Measurements from ENCODE around the gene LMTK2.

The LMTK2 gene

GRCh38 chr7:98224701-98225181 lies 118.1 kb downstream of the LMTK2 start:
- no peak overlapping the region for H3K4me3 Mint-ChIP-seq
- no peaks in the 10 kb centered on the region for H3K4me1 Mint-ChIP-seq (ENCODE audit: low read depth)
- no peaks in the 10 kb centered on the region for H3K9me3 Mint-ChIP-seq
- DNase-seq (ENCODE audit: low spot score): no peak
- H3K27ac Mint-ChIP-seq: no peak overlapping the region
- H3K27me3 Mint-ChIP-seq (ENCODE audit: low read depth): no peaks in the 10 kb centered on the region
- H3K36me3 Mint-ChIP-seq (ENCODE audit: low read depth): peaks cover 14% of the 10 kb centered on the region

DNA sequence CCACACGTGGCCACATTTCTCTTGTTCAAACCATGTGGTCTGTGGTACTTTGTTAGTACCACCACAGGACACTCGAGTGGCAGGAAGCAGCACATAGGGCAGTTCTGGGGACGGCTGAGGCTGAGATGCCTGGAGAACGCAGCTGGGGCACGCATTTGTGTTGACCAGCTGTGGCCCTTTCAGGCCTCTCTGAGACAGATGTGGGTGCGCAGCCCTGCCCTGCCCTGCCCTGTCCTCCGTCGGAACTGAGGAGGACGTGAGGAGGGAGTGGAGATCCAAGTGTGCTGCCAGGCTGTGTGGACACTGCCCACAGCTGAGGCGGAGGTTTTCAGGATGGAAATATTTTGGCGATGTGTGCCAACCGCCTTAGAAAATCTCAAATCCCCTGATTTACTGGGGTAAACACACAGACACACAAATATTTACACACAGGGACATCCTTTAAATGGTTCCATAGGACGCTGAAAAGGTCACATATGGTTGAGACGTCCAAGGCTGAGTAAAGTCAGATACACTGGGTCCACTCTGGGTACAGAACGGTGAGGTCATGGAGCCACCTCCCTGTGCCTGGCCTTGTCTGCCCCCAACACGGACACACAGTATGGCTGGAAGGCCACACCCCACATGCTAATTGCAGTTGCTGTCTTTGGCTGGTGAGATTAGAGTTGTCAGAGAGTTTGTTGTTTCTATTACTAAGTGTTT lies 119.4 kb downstream of the LMTK2 start:
- no peak for DNase-seq (ENCODE audit: low spot score)
- H3K36me3 Mint-ChIP-seq (ENCODE audit: low read depth): peaks cover 16% of the 10 kb centered on the region
- no peak overlapping the region for H3K4me3 Mint-ChIP-seq
- H3K9me3 Mint-ChIP-seq: no peaks in the 10 kb centered on the region
- no peaks in the 10 kb centered on the region for H3K4me1 Mint-ChIP-seq (ENCODE audit: low read depth)
- no peaks in the 10 kb centered on the region for H3K27me3 Mint-ChIP-seq (ENCODE audit: low read depth)
- H3K27ac Mint-ChIP-seq: no peak overlapping the region

DNA sequence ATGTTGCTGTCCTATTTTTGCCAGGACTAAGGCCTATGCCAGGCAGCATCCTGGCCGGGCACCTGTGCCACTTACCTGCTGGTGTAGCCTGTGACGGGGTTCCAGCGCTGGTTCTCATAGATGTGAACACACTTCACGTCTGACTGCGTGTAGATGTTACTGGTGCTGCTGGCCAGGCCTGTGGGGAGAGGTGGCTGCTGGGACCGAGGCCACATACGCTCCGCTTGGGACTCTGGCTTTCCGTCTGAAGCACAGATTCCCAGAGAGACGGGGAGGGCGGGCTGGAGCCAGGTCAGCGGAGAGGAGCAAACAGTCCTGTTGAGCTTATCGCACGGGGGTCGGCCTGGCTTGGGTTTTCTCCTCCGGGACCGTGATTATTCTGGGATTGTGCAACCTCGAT lies 121.3 kb downstream of the LMTK2 start:
- no peaks in the 10 kb centered on the region for H3K27me3 Mint-ChIP-seq (ENCODE audit: low read depth)
- H3K27ac Mint-ChIP-seq: no peak overlapping the region
- peaks cover 16% of the 10 kb centered on the region for H3K36me3 Mint-ChIP-seq (ENCODE audit: low read depth)
- no peak for DNase-seq (ENCODE audit: low spot score)
- no peaks in the 10 kb centered on the region for H3K4me1 Mint-ChIP-seq (ENCODE audit: low read depth)
- H3K9me3 Mint-ChIP-seq: no peaks in the 10 kb centered on the region
- H3K4me3 Mint-ChIP-seq: no peak overlapping the region

DNA sequence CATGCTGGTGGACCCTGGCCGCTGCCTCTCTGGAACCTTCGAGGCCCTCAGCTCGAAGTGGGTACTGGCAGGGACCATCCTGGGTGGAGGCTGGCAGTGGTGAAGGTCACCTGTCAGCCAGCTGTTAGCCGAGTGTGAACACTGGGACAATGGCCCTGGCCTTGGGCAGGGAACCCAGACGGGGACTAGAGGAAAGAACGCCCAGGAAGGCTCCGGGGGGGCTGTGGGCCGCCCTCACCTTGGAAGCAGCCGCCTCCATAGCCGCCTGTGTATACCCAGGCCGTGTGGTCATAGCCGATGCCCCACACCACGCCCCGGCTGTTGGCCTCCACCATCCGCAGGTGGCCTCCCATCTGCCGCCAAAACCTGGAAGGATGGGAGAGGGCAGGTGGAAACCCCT lies 122.1 kb downstream of the LMTK2 start:
- no peaks in the 10 kb centered on the region for H3K27me3 Mint-ChIP-seq (ENCODE audit: low read depth)
- no peaks in the 10 kb centered on the region for H3K9me3 Mint-ChIP-seq
- no peak overlapping the region for H3K27ac Mint-ChIP-seq
- H3K4me3 Mint-ChIP-seq: no peak overlapping the region
- peaks cover 14% of the 10 kb centered on the region for H3K36me3 Mint-ChIP-seq (ENCODE audit: low read depth)
- H3K4me1 Mint-ChIP-seq (ENCODE audit: low read depth): no peaks in the 10 kb centered on the region
- no peak for DNase-seq (ENCODE audit: low spot score)

DNA sequence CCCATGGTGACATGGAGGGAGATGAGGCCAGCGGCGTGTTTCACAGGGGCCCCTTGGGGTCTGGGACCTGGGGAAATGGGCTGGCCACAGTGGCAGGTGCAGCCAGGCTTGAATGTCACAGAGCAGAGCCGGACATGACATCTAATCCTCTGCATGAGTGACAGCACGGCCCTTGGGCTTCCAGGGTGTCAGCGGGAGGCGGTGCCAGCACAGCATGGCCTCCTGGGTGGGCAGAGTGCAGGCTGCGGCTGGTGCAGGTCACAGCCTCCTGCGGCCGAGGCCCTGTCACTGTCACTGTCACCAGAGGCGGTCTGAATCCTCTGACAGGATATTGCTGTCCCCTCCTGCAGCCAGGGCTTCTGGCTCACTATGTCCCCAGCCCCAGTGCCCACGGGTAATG lies 122.8 kb downstream of the LMTK2 start:
- Mint-ChIP-seq H3K4me3 (no peak overlapping the region), H3K36me3 (ENCODE audit: low read depth) (peaks cover 14% of the 10 kb centered on the region), H3K4me1 (ENCODE audit: low read depth) (no peaks in the 10 kb centered on the region), H3K27ac (no peak overlapping the region), H3K9me3 (no peaks in the 10 kb centered on the region), H3K27me3 (ENCODE audit: low read depth) (no peaks in the 10 kb centered on the region)
- DNase-seq (ENCODE audit: low spot score): no peak

DNA sequence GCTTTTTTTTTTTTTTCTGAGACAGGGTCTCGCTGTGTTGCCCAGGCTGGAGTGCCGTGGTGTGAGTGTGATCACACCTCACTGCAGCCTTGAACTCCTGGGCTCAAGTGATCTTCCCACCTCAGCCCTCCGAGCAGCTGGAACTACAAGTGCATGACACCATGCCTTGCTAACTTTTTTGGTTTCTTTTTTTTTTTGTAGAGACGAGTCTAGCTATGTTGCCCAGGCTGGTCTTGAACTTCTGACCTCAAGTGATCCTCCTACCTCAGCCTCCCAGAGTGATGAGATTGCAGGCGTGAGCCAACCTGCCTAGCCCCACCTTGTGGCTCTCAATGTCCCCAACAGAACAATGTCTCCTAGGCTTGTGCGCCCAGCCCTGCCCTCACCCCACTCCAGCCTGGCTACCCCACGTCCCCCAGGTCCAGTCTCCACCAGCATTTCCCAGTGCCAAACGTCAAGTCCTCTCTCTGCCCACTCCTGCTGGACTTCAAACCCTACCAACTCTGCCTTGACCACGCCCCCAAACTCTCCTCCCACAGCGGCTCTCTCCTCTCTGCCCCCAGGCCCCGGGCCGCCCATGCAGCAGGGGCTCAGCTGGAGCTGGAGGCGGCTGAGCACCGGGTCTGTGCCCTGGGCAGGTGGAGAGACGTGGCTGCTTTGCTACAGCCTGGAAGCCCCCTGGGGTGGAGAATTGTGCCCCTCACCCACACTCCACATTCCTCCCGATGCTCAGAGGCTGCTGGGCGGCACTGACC lies 123.5 kb downstream of the LMTK2 start:
- H3K4me1 Mint-ChIP-seq (ENCODE audit: low read depth): no peaks in the 10 kb centered on the region
- peaks cover 18% of the 10 kb centered on the region for H3K36me3 Mint-ChIP-seq (ENCODE audit: low read depth)
- H3K9me3 Mint-ChIP-seq: no peaks in the 10 kb centered on the region
- no peak overlapping the region for H3K4me3 Mint-ChIP-seq
- no peaks in the 10 kb centered on the region for H3K27me3 Mint-ChIP-seq (ENCODE audit: low read depth)
- no peak for DNase-seq (ENCODE audit: low spot score)
- H3K27ac Mint-ChIP-seq: no peak overlapping the region

DNA sequence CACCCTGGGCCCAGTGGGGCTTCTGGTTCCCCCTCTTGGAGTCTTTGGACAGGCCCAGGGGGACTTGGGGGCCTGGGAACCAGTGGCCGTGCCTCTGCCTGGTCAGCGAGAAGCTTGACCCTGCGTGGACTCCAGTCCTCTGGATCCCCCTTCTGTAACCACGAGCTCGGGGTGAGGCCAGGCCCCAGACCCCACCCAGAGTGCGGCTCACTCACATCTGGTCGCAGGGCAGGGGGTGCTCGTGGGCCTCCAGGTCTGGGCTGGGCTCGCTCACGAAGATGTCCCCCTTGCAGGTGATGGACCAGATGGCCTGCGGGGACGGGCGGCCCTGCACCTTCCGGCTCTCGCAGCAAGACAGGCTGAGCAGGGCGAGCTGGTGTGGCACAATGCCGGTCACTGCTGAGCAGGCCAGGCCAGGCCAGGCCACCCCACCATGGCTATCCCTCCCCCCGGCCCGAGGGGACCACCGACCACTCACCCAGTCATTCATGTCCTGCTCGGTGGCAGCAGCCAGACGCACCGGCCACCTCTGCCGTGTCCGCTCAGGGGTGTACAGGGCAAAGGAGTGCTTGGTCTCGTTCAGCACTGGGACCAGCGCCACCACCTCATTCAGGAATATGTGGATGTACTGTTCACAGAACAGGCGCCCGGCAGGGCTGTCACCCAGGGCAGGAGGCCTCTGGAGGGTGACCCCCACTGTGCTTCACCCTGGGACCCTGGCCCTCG lies 124.2 kb downstream of the LMTK2 start:
- Mint-ChIP-seq H3K27ac (no peak overlapping the region), H3K27me3 (ENCODE audit: low read depth) (no peaks in the 10 kb centered on the region), H3K9me3 (no peaks in the 10 kb centered on the region), H3K36me3 (ENCODE audit: low read depth) (peaks cover 16% of the 10 kb centered on the region), H3K4me3 (no peak overlapping the region), H3K4me1 (ENCODE audit: low read depth) (no peaks in the 10 kb centered on the region)
- DNase-seq (ENCODE audit: low spot score): no peak

GRCh38 chr7:98231493-98232262 lies 125.0 kb downstream of the LMTK2 start:
- Mint-ChIP-seq H3K36me3 (ENCODE audit: low read depth) (peaks cover 11% of the 10 kb centered on the region), H3K27me3 (ENCODE audit: low read depth) (no peaks in the 10 kb centered on the region), H3K27ac (no peak overlapping the region), H3K9me3 (no peaks in the 10 kb centered on the region), H3K4me3 (no peak overlapping the region), H3K4me1 (ENCODE audit: low read depth) (no peaks in the 10 kb centered on the region)
- no peak for DNase-seq (ENCODE audit: low spot score)

DNA sequence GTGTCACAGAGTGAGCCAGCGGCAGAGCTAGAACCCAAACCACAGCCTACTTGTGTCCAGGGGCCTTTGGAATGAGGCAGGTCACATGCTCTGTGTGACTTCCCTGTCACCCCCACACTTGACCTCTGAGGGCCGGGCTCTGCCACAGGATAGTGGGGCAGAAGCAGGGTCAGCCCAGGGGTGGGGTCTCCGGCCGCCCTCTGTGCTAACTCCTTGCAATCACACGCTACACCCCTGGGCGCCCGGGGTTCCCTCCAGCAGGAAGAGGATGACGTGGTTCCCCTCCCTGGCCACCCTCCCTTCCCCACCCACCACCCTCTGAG lies 125.6 kb downstream of the LMTK2 start:
- Mint-ChIP-seq H3K4me3 (no peak overlapping the region), H3K36me3 (ENCODE audit: low read depth) (peaks cover 14% of the 10 kb centered on the region), H3K4me1 (ENCODE audit: low read depth) (no peaks in the 10 kb centered on the region), H3K27me3 (ENCODE audit: low read depth) (no peaks in the 10 kb centered on the region), H3K27ac (no peak overlapping the region), H3K9me3 (no peaks in the 10 kb centered on the region)
- no peak for DNase-seq (ENCODE audit: low spot score)

GRCh38 chr7:98232799-98233198 lies 126.1 kb downstream of the LMTK2 start:
- Mint-ChIP-seq H3K27ac (no peak overlapping the region), H3K4me3 (no peak overlapping the region), H3K4me1 (ENCODE audit: low read depth) (no peaks in the 10 kb centered on the region), H3K9me3 (no peaks in the 10 kb centered on the region), H3K36me3 (ENCODE audit: low read depth) (peaks cover 11% of the 10 kb centered on the region), H3K27me3 (ENCODE audit: low read depth) (no peaks in the 10 kb centered on the region)
- no peak for DNase-seq (ENCODE audit: low spot score)

GRCh38 chr7:98233219-98234070 lies 126.8 kb downstream of the LMTK2 start:
- Mint-ChIP-seq H3K4me1 (ENCODE audit: low read depth) (no peaks in the 10 kb centered on the region), H3K27me3 (ENCODE audit: low read depth) (no peaks in the 10 kb centered on the region), H3K27ac (no peak overlapping the region), H3K4me3 (no peak overlapping the region), H3K36me3 (ENCODE audit: low read depth) (peaks cover 13% of the 10 kb centered on the region), H3K9me3 (no peaks in the 10 kb centered on the region)
- no peak for DNase-seq (ENCODE audit: low spot score)

GRCh38 chr7:98234429-98235147 lies 127.9 kb downstream of the LMTK2 start:
- Mint-ChIP-seq H3K9me3 (no peaks in the 10 kb centered on the region), H3K4me3 (no peak overlapping the region), H3K27me3 (ENCODE audit: low read depth) (no peaks in the 10 kb centered on the region), H3K27ac (no peak overlapping the region), H3K36me3 (ENCODE audit: low read depth) (peaks cover 17% of the 10 kb centered on the region), H3K4me1 (ENCODE audit: low read depth) (no peaks in the 10 kb centered on the region)
- DNase-seq (ENCODE audit: low spot score): no peak

DNA sequence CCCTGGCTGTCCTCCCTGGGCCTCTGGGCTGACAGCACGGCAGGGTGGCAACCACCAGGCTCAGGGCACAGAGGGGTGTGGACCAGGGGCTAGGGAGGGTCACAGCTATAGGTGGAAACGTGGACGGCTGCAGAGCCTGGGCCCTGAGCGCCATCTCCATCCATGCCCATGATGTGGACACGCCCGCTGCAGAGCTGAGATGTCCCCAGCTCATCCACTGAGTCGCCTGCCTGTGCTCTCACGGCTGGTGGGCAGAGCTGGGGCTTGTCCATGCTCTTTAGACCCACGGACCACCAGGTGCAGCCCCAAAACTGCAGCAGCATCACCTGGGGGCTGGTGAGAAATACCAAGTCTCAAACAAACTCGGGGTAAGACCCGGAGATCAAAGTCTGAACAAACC lies 129.2 kb downstream of the LMTK2 start:
- Mint-ChIP-seq H3K27ac (no peak overlapping the region), H3K36me3 (ENCODE audit: low read depth) (peaks cover 17% of the 10 kb centered on the region), H3K27me3 (ENCODE audit: low read depth) (no peaks in the 10 kb centered on the region)

More for the DNA sequence above, 129.2 kb downstream of the LMTK2 start:
- Mint-ChIP-seq H3K4me3 (no peak overlapping the region), H3K4me1 (ENCODE audit: low read depth) (no peaks in the 10 kb centered on the region), H3K9me3 (no peaks in the 10 kb centered on the region)
- DNase-seq (ENCODE audit: low spot score): no peak
